H1 (cell line): Measurements from ENCODE around the gene JPH3. TPM values are rescaled to one million over a fixed set of nuclear protein-coding genes. Genes with fewer than 3 reads are reported as not detected.
A peak's percentile ranks its signal among the peaks of the same experiment; 100 is the strongest.

ENCODE experiments used
- CTCF ChIA-PET: fragments of 300-600 bp; sonication (Branson Sonifier 250); formaldehyde crosslinking; loops from one replicate; lab custom pipeline; 2021; ENCODE audit not compliant: partially characterized antibody; lab: Charles Lee
- POLR2A ChIA-PET: fragments of 300-600 bp; sonication (Branson Sonifier 250); formaldehyde crosslinking; loops from one replicate; lab custom pipeline; 2021; ENCODE audit warnings: inconsistent platforms; ENCODE audit not compliant: partially characterized antibody; lab: Charles Lee
- DNase-seq, 2 experiments: peaks; one replicate each; pipeline versions ENCODE4 v3.0.0 to v3.0.0-alpha.2; 2010 to 2022; ENCODE audit warnings: low spot score in 2 of 2, low read depth in 1 of 2, mixed read lengths in 1 of 2
- FAIRE-seq: peaks from 2 replicates; lab custom pipeline; 2011; peaks lifted over from hg19 to GRCh38; lab: Jason Lieb, UNC
- H2AFZ ChIP-seq: 2 replicates; pipeline ENCODE4 v1.8.1; 2012; ENCODE audit warnings: low read length, inconsistent platforms
- H2AK5ac ChIP-seq: 2 replicates; pipeline ENCODE4 v1.6.1; 2013; ENCODE audit warnings: low read depth, low read length
- H2BK120ac ChIP-seq: replicated peaks from 2 replicates; pipeline ENCODE3; 2013; ENCODE audit warnings: low read depth, low read length, inconsistent platforms
- H2BK12ac ChIP-seq: 2 replicates; pipeline ENCODE4 v1.6.1; 2013; ENCODE audit warnings: low read depth, low read length
- H2BK15ac ChIP-seq: 2 replicates; pipeline ENCODE4 v1.6.1; 2013; ENCODE audit warnings: low read length
- H2BK20ac ChIP-seq: 2 replicates; pipeline ENCODE4 v1.6.1; 2013; ENCODE audit warnings: low read length
- H2BK5ac ChIP-seq: 2 replicates; pipeline ENCODE4 v1.6.1; 2013; ENCODE audit warnings: low read depth, low read length
- H3K14ac ChIP-seq: 2 replicates; pipeline ENCODE4 v1.6.1; 2013; ENCODE audit warnings: inconsistent platforms; ENCODE audit not compliant: insufficient read length
- H3K18ac ChIP-seq: 2 replicates; pipeline ENCODE4 v1.6.1; 2013; ENCODE audit warnings: low read length; ENCODE audit errors: extremely low read depth
- H3K23ac ChIP-seq: 2 replicates; pipeline ENCODE4 v1.6.1; 2013; ENCODE audit warnings: inconsistent platforms; ENCODE audit not compliant: insufficient read length
- H3K23me2 ChIP-seq: 2 replicates; pipeline ENCODE4 v1.6.1; 2013; ENCODE audit warnings: low read depth, low read length
- H3K27ac ChIP-seq: 2 replicates; pipeline ENCODE4 v1.6.1; 2011; ENCODE audit warnings: low read depth, low read length, inconsistent platforms
- H3K27me3 ChIP-seq, 4 experiments: replicated peaks in 1 of 4; 1 replicate in 1 of 4; 2 replicates in 3 of 4; pipeline versions ENCODE4 v1.6.1 to v1.8.1; 2011 to 2013; ENCODE audit warnings: low read length in 3 of 4, mild to moderate bottlenecking in 3 of 4, inconsistent platforms in 2 of 4, mixed read lengths in 2 of 4, moderate library complexity in 1 of 4; ENCODE audit not compliant: control insufficient read depth in 3 of 4, insufficient read depth in 3 of 4; ENCODE audit errors: extremely low read depth in 1 of 4
- H3K36me3 ChIP-seq, 4 experiments: 2 replicates each; pipeline versions ENCODE4 v1.6.1 to v1.8.1; 2011 to 2013; ENCODE audit warnings: mild to moderate bottlenecking in 4 of 4, low read length in 3 of 4, moderate library complexity in 2 of 4, control low read depth in 1 of 4, inconsistent platforms in 1 of 4; ENCODE audit not compliant: insufficient read depth in 4 of 4, control insufficient read depth in 2 of 4
- H3K4ac ChIP-seq: replicated peaks from 2 replicates; pipeline ENCODE3; 2013; ENCODE audit warnings: low read length, low read depth, mixed read lengths, inconsistent platforms; ENCODE audit not compliant: insufficient read length
- H3K4me1 ChIP-seq, 4 experiments: replicated peaks in 1 of 4; 1 replicate in 1 of 4; 2 replicates in 3 of 4; pipeline versions ENCODE4 v1.6.1 to v1.8.1; 2011 to 2013; ENCODE audit warnings: low read length in 3 of 4, inconsistent platforms in 2 of 4, mixed read lengths in 1 of 4; ENCODE audit not compliant: insufficient read depth in 4 of 4, control insufficient read depth in 3 of 4
- H3K4me2 ChIP-seq, 2 experiments: 2 replicates each; pipeline versions ENCODE4 v1.6.1 to v1.8.1; 2011 to 2013; ENCODE audit warnings: low read depth in 2 of 2, low read length in 2 of 2, control low read depth in 1 of 2, inconsistent platforms in 1 of 2, mild to moderate bottlenecking in 1 of 2; ENCODE audit not compliant: insufficient read depth in 1 of 2
- H3K4me3 ChIP-seq, 4 experiments: fragments of 200-600, 300-600 bp in 1 of 4; sonication (generic), shearing (Covaris generic), sonication (Bioruptor Twin) in 1 of 4; 2 replicates each; pipeline versions ENCODE4 v1.5.1 to v1.8.1; 2011 to 2016; ENCODE audit warnings: low read length in 4 of 4, low read depth in 3 of 4, control low read depth in 2 of 4, inconsistent platforms in 2 of 4, mild to moderate bottlenecking in 2 of 4, mixed read lengths in 1 of 4, moderate library complexity in 1 of 4; ENCODE audit not compliant: insufficient read depth in 2 of 4; ENCODE audit errors: extremely low read depth in 1 of 4
- H3K56ac ChIP-seq: replicated peaks from 2 replicates; pipeline ENCODE3; 2013; ENCODE audit warnings: low read depth, mild to moderate bottlenecking, mixed read lengths, low read length, inconsistent platforms; ENCODE audit not compliant: insufficient read length
- H3K79me1 ChIP-seq: 2 replicates; pipeline ENCODE4 v1.6.1; 2013; ENCODE audit warnings: low read depth, low read length, control low read depth
- H3K79me2 ChIP-seq, 2 experiments: 2 replicates each; pipeline versions ENCODE4 v1.6.1 to v1.8.1; 2012 to 2013; ENCODE audit warnings: low read length in 2 of 2, mild to moderate bottlenecking in 2 of 2, inconsistent platforms in 1 of 2; ENCODE audit not compliant: insufficient read depth in 2 of 2, control insufficient read depth in 1 of 2
- H3K9ac ChIP-seq, 4 experiments: replicated peaks in 1 of 4; 1 replicate in 1 of 4; 2 replicates in 3 of 4; pipeline versions ENCODE4 v1.6.1 to v1.8.1; 2011 to 2013; ENCODE audit warnings: low read depth in 3 of 4, low read length in 3 of 4, control low read depth in 2 of 4, mild to moderate bottlenecking in 2 of 4, moderate library complexity in 2 of 4, inconsistent platforms in 1 of 4; ENCODE audit errors: extremely low read depth in 1 of 4
- H3K9me3 ChIP-seq, 2 experiments: 2 replicates each; pipeline versions ENCODE4 v1.6.1 to v1.8.1; 2012 to 2013; ENCODE audit warnings: mild to moderate bottlenecking in 2 of 2, moderate library complexity in 2 of 2, control low read depth in 1 of 2, inconsistent platforms in 1 of 2, low read depth in 1 of 2, low read length in 1 of 2, mixed read lengths in 1 of 2; ENCODE audit not compliant: insufficient read depth in 2 of 2
- H4K20me1 ChIP-seq, 2 experiments: replicated peaks in 1 of 2; 2 replicates each; pipeline versions ENCODE3 to v1.8.1; 2011 to 2013; ENCODE audit warnings: inconsistent platforms in 2 of 2, low read length in 2 of 2, mild to moderate bottlenecking in 1 of 2; ENCODE audit not compliant: insufficient read depth in 2 of 2, control insufficient read depth in 1 of 2
- H4K5ac ChIP-seq: 2 replicates; pipeline ENCODE4 v1.6.1; 2013; ENCODE audit warnings: low read length, low read depth, mixed read lengths, inconsistent platforms; ENCODE audit not compliant: insufficient read length
- H4K8ac ChIP-seq: 2 replicates; pipeline ENCODE4 v1.8.0; 2013; ENCODE audit warnings: mild to moderate bottlenecking, moderate library complexity, low read length, inconsistent platforms; ENCODE audit not compliant: insufficient read depth; ENCODE audit errors: extremely low read depth
- H4K91ac ChIP-seq: replicated peaks from 2 replicates; pipeline ENCODE3; 2013; ENCODE audit warnings: low read length, mixed read lengths, inconsistent platforms; ENCODE audit not compliant: insufficient read length
- TCF12 ChIP-seq: IDR thresholded peaks from 2 replicates; pipeline ENCODE4 v1.6.1; 2011; ENCODE audit warnings: low read depth, mild to moderate bottlenecking, low read length
- WGBS, 2 experiments: shearing (Covaris generic) in 1 of 2; methylation state at CpG; one replicate each; pipeline versions ENCODE4 v1.1.6 to v1.1.7; 2013 to 2015; ENCODE audit warnings: low lambda C conversion rate in 2 of 2, mixed read lengths in 2 of 2, inconsistent platforms in 1 of 2, low coverage in 1 of 2, missing lambda C conversion rate in 1 of 2; ENCODE audit not compliant: insufficient replicate concordance in 2 of 2, insufficient coverage in 1 of 2, insufficient read length in 1 of 2; ENCODE audit errors: extremely low coverage in 1 of 2, missing lambda C conversion rate in 1 of 2; 5-methylcytosine and 5-hydroxymethylcytosine counted together
- polyA plus RNA-seq, 7 experiments: library from polyadenylated mRNA; depleted of rRNA in 3 of 7; stranded (reverse) in 5 of 7; unstranded in 2 of 7; fragments of >200 nt in 5 of 7; fragments of 200-250 nt in 2 of 7; gene quantifications; 1 replicate in 5 of 7; 2 replicates in 1 of 7; 4 replicates in 1 of 7; pipeline versions ENCODE4 v1.2.1 to v1.2.3, GENCODE V29; 2011 to 2013; ENCODE audit warnings: missing spikeins in 2 of 7, mixed read lengths in 2 of 7
- total RNA-seq: library from RNA; stranded (reverse); fragmentation: NEBNext Ultra II Directional; extraction: Animal tissue kit (Norgen Biotek cat#: 25700); gene quantifications from 2 replicates; pipeline ENCODE4 v1.2.1, GENCODE V29; 2021
- TF ChIP-seq, protein P1 (sequence below): IDR thresholded peaks from 2 replicates; pipeline ENCODE4 v1.6.1; 2011; ENCODE audit warnings: low read depth, mild to moderate bottlenecking, low read length; ENCODE audit not compliant: insufficient read depth

The JPH3 gene
- total and polyA plus RNA-seq, 2 of the 8 experiments (the other 6 are each of a cell fraction or from before 2014, with no cell fraction given): 10.3 to 28.3 TPM

DNA sequence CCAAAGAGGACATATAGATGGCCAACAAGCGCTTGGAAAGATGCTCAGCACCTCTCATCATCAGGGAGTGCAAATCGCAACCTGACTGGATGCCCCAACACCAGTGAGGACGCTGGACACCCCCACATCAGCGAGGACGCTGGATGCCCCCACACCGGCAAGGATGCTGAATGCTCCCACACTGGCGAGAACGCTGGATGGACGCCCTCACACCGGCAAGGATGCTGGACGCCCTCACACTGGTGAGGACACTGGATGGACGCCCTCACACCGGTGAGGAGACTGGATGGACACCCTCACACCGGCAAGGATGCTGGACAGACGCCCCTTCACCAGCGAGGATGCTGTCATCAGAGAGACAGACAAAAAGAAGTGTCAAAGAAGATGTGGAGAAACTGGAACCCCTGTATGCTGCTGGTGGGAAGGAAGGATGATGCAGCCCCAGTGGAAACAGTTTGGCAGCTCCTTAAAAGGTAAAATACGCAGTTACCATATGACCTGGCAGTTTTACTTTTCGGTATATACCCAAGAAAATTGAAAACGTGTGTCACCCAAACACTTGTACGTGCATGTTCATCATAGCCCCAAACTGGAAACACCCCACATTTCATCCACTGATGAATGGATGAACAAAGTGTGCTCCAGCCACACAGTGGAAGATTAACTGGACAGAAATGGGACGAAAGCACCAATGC lies 10.1 kb upstream of the JPH3 start:
- Histone ChIP-seq H3K56ac (no peak overlapping the region), H3K27me3 (no peaks in the 10 kb centered on the region; a peak in 1 of 7 replicates), H3K9ac (no peak overlapping the region), H4K91ac (no peak overlapping the region), H2BK120ac (no peak overlapping the region), H3K79me2 (no peaks in the 10 kb centered on the region), H3K18ac (no peak overlapping the region), H4K8ac (no peak overlapping the region), H3K4me1 (peaks cover 0 to 4% (median 3%) of the 10 kb centered on the region in 4 experiments; a peak in 4 of 7 replicates), H4K5ac (no peak overlapping the region), H3K9me3 (no peaks in the 10 kb centered on the region), H3K4ac (no peak overlapping the region), H3K36me3 (no peaks in the 10 kb centered on the region), H3K4me2 (no peak overlapping the region), H2BK20ac (no peak overlapping the region), H2BK15ac (0 out of 2 replicates have a peak overlapping the region, but pooled peaks have one; percentile 8), H3K14ac (no peak overlapping the region), H4K20me1 (peaks cover 0 to 1% of the 10 kb centered on the region in 2 experiments), H3K79me1 (no peaks in the 10 kb centered on the region), H3K23ac (no peak overlapping the region), H3K27ac (no peak overlapping the region), H3K23me2 (peaks cover 2% of the 10 kb centered on the region; the same call in 1 of the 2 replicates), H3K4me3 (no peak overlapping the region), H2AFZ (no peak overlapping the region), H2BK12ac (no peak overlapping the region), H2AK5ac (no peak overlapping the region), H2BK5ac (no peak overlapping the region)
- POLR2A ChIA-PET: no interaction called here
- FAIRE-seq (no peak), DNase-seq (no peak)
- CTCF ChIA-PET: interaction anchor here (7.5 to 12.2 kb wide), 2 partner anchors 33 to 43 kb away, joined by 50 to 231 read pairs; no protein-coding TSS in a partner anchor
- WGBS, 2 experiments: 87% methylated on average over 21 of the region's 21 CpGs; no CpG with 5 or more reads in 1 of the 2 experiments
- TF ChIP-seq, protein P1, sequence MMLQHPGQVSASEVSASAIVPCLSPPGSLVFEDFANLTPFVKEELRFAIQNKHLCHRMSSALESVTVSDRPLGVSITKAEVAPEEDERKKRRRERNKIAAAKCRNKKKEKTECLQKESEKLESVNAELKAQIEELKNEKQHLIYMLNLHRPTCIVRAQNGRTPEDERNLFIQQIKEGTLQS: no peak
- TF ChIP-seq TCF12: no peak
- TF ChIP-seq, all 59 proteins: peak for 0
